ENCODE data around the gene WIF1. TPM values are rescaled to one million over a fixed set of nuclear protein-coding genes. Genes with fewer than 3 reads are reported as not detected.

The WIF1 gene
- total and polyA plus RNA-seq, 2 of the 8 experiments (the other 6 are each of a cell fraction or from before 2014, with no cell fraction given): 1.8 to 9.1 TPM

DNA sequence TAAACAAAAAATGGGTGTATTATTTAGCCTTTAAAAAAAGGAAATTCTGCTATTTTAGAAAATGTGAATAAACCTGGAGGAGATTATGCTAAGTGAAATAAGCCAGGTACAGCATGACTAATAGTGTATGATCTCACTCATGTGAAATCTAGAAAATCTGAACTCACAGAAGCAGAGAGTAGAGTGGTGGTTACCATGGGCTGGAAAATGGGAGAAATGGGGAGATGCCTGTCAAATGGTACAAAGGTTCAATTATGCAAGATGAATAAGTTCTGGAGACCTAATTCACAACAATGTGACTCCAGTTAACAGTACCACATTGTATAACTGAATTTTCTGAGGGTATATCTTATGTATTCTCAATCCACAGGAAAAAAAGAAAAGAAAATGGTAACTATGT, 30.9 kb upstream of the WIF1 start:
- Histone ChIP-seq H3K4me1 (replicated peaks in 1 of 4; ENCODE audit: control insufficient read depth in 3 of 4, insufficient read depth in 4 of 4, low read length in 3 of 4) (no peaks in the 10 kb centered on the region), H2BK120ac (replicated peaks; ENCODE audit: low read depth, low read length) (no peak overlapping the region), H3K27ac (ENCODE audit: low read depth, low read length) (no peak overlapping the region), H3K79me2 (ENCODE audit: control insufficient read depth in 1 of 2, insufficient read depth in 2 of 2, low read length in 2 of 2) (no peaks in the 10 kb centered on the region), H3K23ac (ENCODE audit: insufficient read length) (no peak overlapping the region), H3K9me3 (ENCODE audit: insufficient read depth in 2 of 2, low read depth in 1 of 2, low read length in 1 of 2) (no peaks in the 10 kb centered on the region), H3K4ac (replicated peaks; ENCODE audit: insufficient read length, low read depth, low read length) (no peak overlapping the region), H4K5ac (ENCODE audit: insufficient read length, low read depth, low read length) (no peak overlapping the region), H2BK15ac (ENCODE audit: low read length) (no peak overlapping the region), H3K23me2 (ENCODE audit: low read depth, low read length) (no peaks in the 10 kb centered on the region), H3K14ac (ENCODE audit: insufficient read length) (no peak overlapping the region), H2BK12ac (ENCODE audit: low read depth, low read length) (no peak overlapping the region), H3K56ac (replicated peaks; ENCODE audit: insufficient read length, low read depth, low read length) (no peak overlapping the region), H3K4me3 (ENCODE audit: extremely low read depth in 1 of 4, insufficient read depth in 2 of 4, low read depth in 3 of 4, low read length in 4 of 4) (no peak overlapping the region), H2BK20ac (ENCODE audit: low read length) (no peak overlapping the region), H3K4me2 (ENCODE audit: insufficient read depth in 1 of 2, low read depth in 2 of 2, low read length in 2 of 2) (no peak overlapping the region), H3K36me3 (ENCODE audit: control insufficient read depth in 2 of 4, insufficient read depth in 4 of 4, low read length in 3 of 4) (no peaks in the 10 kb centered on the region), H2AK5ac (ENCODE audit: low read depth, low read length) (no peak overlapping the region), H4K8ac (ENCODE audit: extremely low read depth, insufficient read depth, low read length) (no peak overlapping the region), H3K27me3 (replicated peaks in 1 of 4; ENCODE audit: control insufficient read depth in 3 of 4, extremely low read depth in 1 of 4, insufficient read depth in 3 of 4, low read length in 3 of 4) (no peaks in the 10 kb centered on the region; a peak in 1 of 7 replicates), H4K91ac (replicated peaks; ENCODE audit: insufficient read length, low read length) (no peak overlapping the region), H3K18ac (ENCODE audit: extremely low read depth, low read length) (no peak overlapping the region), H3K9ac (replicated peaks in 1 of 4; ENCODE audit: extremely low read depth in 1 of 4, low read depth in 3 of 4, low read length in 3 of 4) (no peak overlapping the region), H2AFZ (ENCODE audit: low read length) (no peak overlapping the region), H2BK5ac (ENCODE audit: low read depth, low read length) (no peak overlapping the region), H4K20me1 (replicated peaks in 1 of 2; ENCODE audit: control insufficient read depth in 1 of 2, insufficient read depth in 2 of 2, low read length in 2 of 2) (no peaks in the 10 kb centered on the region), H3K79me1 (ENCODE audit: low read depth, low read length) (no peaks in the 10 kb centered on the region)
- ChIA-PET POLR2A (ENCODE audit: partially characterized antibody) (no interaction called here), CTCF (ENCODE audit: partially characterized antibody) (no interaction called here)
- TF ChIP-seq, protein P1, sequence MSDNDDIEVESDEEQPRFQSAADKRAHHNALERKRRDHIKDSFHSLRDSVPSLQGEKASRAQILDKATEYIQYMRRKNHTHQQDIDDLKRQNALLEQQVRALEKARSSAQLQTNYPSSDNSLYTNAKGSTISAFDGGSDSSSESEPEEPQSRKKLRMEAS (IDR thresholded peaks at IDR 0.05): no peak
- TF ChIP-seq CHD1 (IDR thresholded peaks at IDR 0.05; ENCODE audit: low read depth, low read length) (no peak), FOSL1 (IDR thresholded peaks at IDR 0.05; ENCODE audit: insufficient read depth, low read depth, low read length) (no peak), SP4 (IDR thresholded peaks at IDR 0.05; ENCODE audit: low read length) (no peak), SRF (IDR thresholded peaks at IDR 0.05; ENCODE audit: low read depth, low read length) (no peak), KDM5A (IDR thresholded peaks at IDR 0.05; ENCODE audit: low read length) (no peak), HDAC6 (IDR thresholded peaks at IDR 0.05; ENCODE audit: low read depth, low read length) (no peak), KDM4A (IDR thresholded peaks at IDR 0.05; ENCODE audit: low read depth, low read length, severe bottlenecking) (no peak)
- FAIRE-seq: no peak
- no peak for DNase-seq (ENCODE audit: low read depth in 1 of 2, low spot score in 2 of 2)

Measured in H1 (cell line).